Cardiac muscle cell (in vitro differentiated cells and primary cell): ENCODE measurements around the gene TDP2. TPM values are rescaled to one million over a fixed set of nuclear protein-coding genes. Genes with fewer than 3 reads are reported as not detected.
"Not testable (repeated sequence)": the region's sequence is repeated elsewhere in the genome, so short reads cannot be mapped to it uniquely, and the experiment has no call there.

ENCODE experiments used
- DNase-seq, 2 donors: peaks; one replicate each; pipeline versions ENCODE4 v3.0.0 to v3.0.0-alpha.2; 2010 to 2017; ENCODE audit warnings: low read depth in 1 of 2, low spot score in 1 of 2
- H3K27ac ChIP-seq: fragments of 200-600 bp; sonication (generic); 2 replicates; pipeline ENCODE4 v1.5.1; 2016
- H3K27me3 ChIP-seq: fragments of 200-600 bp; sonication (generic); 2 replicates; pipeline ENCODE4 v1.6.0; 2016; ENCODE audit warnings: control low read depth
- H3K36me3 ChIP-seq: fragments of 200-600 bp; sonication (generic); 2 replicates; pipeline ENCODE4 v1.5.1; 2016; ENCODE audit warnings: control low read depth
- H3K4me1 ChIP-seq: fragments of 200-600 bp; sonication (generic); 2 replicates; pipeline ENCODE4 v1.8.1; 2017; ENCODE audit warnings: low read depth, mild to moderate bottlenecking, mixed run types
- H3K4me3 ChIP-seq: fragments of 200-600 bp; sonication (generic); 2 replicates; pipeline ENCODE4 v1.5.1; 2016; ENCODE audit warnings: mild to moderate bottlenecking
- H3K9me3 ChIP-seq: fragments of 200-600 bp; sonication (generic); 2 replicates; pipeline ENCODE4 v1.5.1; 2017; ENCODE audit warnings: low read depth, mild to moderate bottlenecking, control low read depth
- polyA plus RNA-seq: library from polyadenylated mRNA; unstranded; fragments of >200 nt; fragmentation: Nextera tagmentation; extraction: Ambion mirVana; gene quantifications from 2 replicates; pipeline ENCODE4 v1.2.1, GENCODE V29; 2016
- total RNA-seq: library from RNA; depleted of rRNA; stranded (reverse); fragments of >200 nt; gene quantifications from 2 replicates; pipeline ENCODE4 v1.2.3, GENCODE V29; 2016
- TF ChIP-seq, protein P1 (sequence below): IDR thresholded peaks from 2 replicates; pipeline ENCODE4 v1.5.1; 2012; ENCODE audit warnings: low read depth, mild to moderate bottlenecking, low read length

The TDP2 gene
- total and polyA plus RNA-seq, 2 experiments from 2014 or later, result 46.6 to 59.0 TPM

DNA sequence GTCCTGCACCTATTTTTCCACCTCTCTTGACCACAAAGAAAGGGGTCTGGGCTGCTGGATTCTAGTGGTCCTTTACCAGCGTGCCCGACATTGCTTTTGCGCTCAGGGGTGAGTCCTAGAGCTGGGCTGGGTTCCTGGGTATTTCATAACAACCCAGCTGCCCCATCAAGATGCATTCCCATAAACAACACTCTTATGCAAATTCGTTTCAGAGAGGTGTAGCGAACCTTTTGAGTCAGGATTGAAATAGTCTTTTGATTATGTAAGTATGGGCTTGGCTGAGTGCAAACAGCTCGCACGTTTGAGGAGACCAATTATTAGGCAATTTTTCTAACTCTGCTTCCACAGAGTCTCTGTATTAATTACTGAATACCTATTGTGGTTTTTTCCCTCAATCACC, 13.9 kb upstream of the TDP2 start:
- TF ChIP-seq, protein P1, sequence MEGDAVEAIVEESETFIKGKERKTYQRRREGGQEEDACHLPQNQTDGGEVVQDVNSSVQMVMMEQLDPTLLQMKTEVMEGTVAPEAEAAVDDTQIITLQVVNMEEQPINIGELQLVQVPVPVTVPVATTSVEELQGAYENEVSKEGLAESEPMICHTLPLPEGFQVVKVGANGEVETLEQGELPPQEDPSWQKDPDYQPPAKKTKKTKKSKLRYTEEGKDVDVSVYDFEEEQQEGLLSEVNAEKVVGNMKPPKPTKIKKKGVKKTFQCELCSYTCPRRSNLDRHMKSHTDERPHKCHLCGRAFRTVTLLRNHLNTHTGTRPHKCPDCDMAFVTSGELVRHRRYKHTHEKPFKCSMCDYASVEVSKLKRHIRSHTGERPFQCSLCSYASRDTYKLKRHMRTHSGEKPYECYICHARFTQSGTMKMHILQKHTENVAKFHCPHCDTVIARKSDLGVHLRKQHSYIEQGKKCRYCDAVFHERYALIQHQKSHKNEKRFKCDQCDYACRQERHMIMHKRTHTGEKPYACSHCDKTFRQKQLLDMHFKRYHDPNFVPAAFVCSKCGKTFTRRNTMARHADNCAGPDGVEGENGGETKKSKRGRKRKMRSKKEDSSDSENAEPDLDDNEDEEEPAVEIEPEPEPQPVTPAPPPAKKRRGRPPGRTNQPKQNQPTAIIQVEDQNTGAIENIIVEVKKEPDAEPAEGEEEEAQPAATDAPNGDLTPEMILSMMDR, result no peak
- H3K36me3 ChIP-seq, result no peaks in the 10 kb centered on the region
- no peak for DNase-seq
- H3K4me3 ChIP-seq, result no peak overlapping the region
- H3K4me1 ChIP-seq, result no peaks in the 10 kb centered on the region
- no peaks in the 10 kb centered on the region for H3K27me3 ChIP-seq
- no peaks in the 10 kb centered on the region for H3K9me3 ChIP-seq
- H3K27ac ChIP-seq, result no peak overlapping the region

- H3K4me1 ChIP-seq, H3K27ac ChIP-seq, H3K36me3 ChIP-seq, DNase-seq, H3K4me3 ChIP-seq, H3K27me3 ChIP-seq, H3K9me3 ChIP-seq: not testable (repeated sequence)
Measured at GRCh38 chr6:24678792-24679352, 12.2 kb upstream of the TDP2 start.

DNA sequence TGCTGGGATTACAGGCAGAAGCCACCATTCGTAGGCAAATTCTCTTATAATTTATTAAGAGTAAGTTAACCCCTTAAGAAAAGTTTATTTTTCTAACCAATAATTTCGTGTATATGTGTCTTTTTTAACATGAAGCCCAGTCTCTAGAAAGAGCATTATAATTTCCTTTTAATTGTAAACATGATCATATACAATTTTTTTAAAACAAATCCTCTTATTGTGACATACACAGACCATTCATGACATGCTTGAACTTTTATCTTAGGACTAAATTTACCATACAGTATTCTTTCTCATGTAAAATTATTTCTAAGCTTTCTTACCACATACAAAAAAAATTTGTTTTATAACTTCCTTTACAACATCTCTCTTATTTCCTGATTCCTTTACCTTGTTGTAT, 6.9 kb upstream of the TDP2 start:
- Histone ChIP-seq H3K27me3 (no peaks in the 10 kb centered on the region), H3K4me1 (no peaks in the 10 kb centered on the region), H3K36me3 (no peaks in the 10 kb centered on the region), H3K4me3 (no peak overlapping the region), H3K27ac (no peak overlapping the region), H3K9me3 (no peaks in the 10 kb centered on the region)
- TF ChIP-seq, protein P1, result no peak
- no peak for DNase-seq

DNA sequence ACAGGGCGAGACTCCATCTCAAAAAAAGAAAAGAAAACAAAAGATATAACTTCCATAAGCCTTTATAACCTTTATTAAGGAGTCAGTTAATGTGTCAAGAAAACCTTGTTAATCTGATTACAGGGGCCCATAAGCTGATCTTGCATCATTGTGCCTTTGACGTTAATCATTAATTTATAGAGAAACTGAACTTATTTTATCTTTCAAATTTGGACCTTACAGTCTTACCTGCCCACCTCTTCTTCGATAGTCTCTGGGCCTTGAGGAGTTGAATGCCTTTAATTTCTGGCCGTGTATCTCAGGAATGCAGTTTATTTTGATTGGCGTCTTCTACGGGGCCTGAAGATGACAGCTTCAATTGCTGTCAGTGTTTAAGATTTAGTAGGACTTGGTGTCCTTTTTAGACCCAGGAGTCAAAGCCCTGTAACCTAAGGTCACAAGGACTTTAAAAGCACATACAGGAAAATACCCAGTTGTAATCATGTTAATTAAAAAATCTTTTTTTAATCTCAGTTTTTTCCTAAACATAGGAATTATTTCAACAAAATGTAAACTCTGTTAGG, 6.0 kb upstream of the TDP2 start:
- Histone ChIP-seq H3K36me3 (no peaks in the 10 kb centered on the region), H3K4me1 (no peaks in the 10 kb centered on the region), H3K4me3 (no peak overlapping the region), H3K27ac (no peak overlapping the region), H3K27me3 (no peaks in the 10 kb centered on the region), H3K9me3 (no peaks in the 10 kb centered on the region)
- no peak for DNase-seq
- TF ChIP-seq, protein P1, result no peak

DNA sequence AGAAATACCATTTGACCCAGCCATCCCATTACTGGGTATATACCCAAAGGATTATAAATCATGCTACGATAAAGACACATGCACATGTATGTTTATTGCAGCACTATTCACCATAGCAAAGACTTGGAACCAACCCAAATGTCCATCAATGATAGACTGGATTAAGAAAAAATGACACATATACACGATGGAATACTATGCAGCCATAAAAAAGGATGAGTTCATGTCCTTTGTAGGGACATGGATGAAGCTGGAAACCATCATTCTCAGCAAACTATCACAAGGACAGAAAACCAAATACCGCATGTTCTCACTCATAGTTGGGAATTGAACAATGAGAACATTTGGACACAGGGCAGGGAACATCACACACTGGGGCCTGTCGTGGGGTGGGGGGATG, 4.4 kb upstream of the TDP2 start:
- H3K4me3 ChIP-seq, H3K27ac ChIP-seq, H3K36me3 ChIP-seq, H3K27me3 ChIP-seq, DNase-seq, H3K9me3 ChIP-seq, H3K4me1 ChIP-seq: not testable (repeated sequence)

DNA sequence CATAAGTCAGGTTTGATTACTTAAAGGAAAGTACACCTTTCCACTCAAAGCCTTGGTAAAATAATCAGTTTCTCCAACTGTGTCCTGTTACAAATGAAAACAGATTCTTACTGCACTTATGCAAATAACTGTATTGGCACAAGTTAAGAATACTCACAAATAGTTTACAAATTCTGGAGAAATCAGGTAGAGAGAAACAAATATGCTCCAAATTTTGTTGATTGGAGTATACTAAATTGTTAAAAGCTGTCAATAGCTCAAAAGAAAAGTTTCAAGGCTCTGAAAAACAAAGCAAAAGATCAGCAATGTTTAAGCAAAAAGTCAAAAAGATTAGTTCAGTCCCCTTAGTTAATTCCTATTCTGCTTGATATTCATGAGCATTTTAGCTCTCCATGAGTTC, 3.8 kb upstream of the TDP2 start:
- DNase-seq, H3K27me3 ChIP-seq, H3K4me3 ChIP-seq, H3K36me3 ChIP-seq, H3K9me3 ChIP-seq, H3K27ac ChIP-seq, H3K4me1 ChIP-seq: not testable (repeated sequence)

DNA sequence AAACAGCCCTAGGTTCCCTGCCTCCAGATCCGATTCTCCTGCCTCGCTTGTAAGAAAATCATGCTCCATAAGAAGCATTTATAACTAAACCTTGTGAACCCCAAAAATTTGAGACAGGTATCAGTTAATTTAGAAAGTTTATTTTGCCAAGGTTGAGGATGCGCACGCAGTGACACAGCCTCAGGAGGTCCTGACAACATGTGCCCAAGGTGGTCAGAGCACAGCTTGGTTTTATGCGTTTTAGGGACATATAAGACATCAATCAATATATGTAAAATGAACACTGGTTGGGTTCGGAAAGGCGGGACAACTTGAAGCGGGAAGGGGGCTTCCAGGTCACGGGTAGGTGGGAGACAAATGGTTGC, 2.3 kb upstream of the TDP2 start:
- H3K9me3 ChIP-seq, result no peaks in the 10 kb centered on the region
- DNase-seq, result no peak
- TF ChIP-seq, protein P1, result no peak

DNA sequence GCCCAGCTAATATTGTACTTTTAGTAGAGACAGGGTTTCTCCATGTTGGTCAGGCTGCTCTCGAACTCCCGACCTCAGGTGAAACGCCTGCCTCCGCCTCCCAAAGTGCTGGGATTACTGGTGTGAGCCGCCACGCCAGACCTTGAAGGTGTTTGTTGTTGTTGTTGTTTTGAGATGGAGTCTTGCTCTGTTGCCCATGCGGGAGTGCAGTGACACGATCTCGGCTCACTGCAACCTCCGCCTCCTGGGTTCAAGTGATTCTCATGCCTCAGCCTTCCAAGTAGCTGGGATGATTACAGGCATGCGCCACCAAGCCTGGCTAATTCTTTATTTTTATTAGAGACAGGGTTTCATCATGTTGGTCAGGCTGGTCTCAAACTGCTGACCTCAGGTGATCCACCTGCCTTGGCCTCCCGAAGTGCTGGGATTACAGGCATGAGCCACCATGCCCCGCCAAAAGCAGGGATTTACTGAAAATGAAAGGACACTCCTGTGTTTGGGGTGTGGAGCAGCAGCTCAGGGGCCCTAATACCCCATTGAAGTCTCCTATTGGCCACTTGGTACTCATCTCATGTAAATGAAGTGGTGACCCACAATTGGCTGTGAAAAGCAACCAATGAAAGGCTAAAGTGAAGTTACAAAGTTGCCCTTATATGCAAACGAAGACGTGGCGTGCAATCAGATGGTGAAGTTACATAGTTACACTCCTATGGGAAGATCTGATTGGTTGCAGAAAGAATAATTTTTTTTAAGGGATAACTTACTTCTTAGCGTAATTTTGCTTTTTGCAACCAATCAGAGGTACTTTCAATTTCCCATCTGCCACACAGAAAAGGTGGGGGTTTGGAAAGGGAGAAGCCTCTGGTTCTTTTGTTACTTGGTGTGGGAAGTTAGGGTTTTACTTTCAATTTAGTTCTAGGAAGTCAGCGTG, 1.6 kb upstream of the TDP2 start:
- not testable (repeated sequence) for H3K36me3 ChIP-seq, H3K27me3 ChIP-seq, H3K4me1 ChIP-seq, DNase-seq, H3K9me3 ChIP-seq
- Histone ChIP-seq H3K27ac (peak overlapping the region; percentile 94), H3K4me3 (peak overlapping the region; percentile 79)

More for the DNA sequence above, 2.3 kb upstream of the TDP2 start:
- H3K4me1 ChIP-seq, result no peaks in the 10 kb centered on the region
- no peaks in the 10 kb centered on the region for H3K27me3 ChIP-seq
- no peak overlapping the region for H3K4me3 ChIP-seq
- no peaks in the 10 kb centered on the region for H3K36me3 ChIP-seq
- H3K27ac ChIP-seq, result no peak overlapping the region
